Endothelial cell of hepatic sinusoid (primary cell): ENCODE measurements around the gene ONECUT3.
"Not testable (repeated sequence)": the region's sequence is repeated elsewhere in the genome, so short reads cannot be mapped to it uniquely, and the experiment has no call there.

Experiments used
- in situ Hi-C: cut with HindIII; loops from 2 replicates; pipeline ENCODE4 v1.10.0; 2017; ENCODE audit warnings: low sequenced_read_pairs

The ONECUT3 gene

DNA sequence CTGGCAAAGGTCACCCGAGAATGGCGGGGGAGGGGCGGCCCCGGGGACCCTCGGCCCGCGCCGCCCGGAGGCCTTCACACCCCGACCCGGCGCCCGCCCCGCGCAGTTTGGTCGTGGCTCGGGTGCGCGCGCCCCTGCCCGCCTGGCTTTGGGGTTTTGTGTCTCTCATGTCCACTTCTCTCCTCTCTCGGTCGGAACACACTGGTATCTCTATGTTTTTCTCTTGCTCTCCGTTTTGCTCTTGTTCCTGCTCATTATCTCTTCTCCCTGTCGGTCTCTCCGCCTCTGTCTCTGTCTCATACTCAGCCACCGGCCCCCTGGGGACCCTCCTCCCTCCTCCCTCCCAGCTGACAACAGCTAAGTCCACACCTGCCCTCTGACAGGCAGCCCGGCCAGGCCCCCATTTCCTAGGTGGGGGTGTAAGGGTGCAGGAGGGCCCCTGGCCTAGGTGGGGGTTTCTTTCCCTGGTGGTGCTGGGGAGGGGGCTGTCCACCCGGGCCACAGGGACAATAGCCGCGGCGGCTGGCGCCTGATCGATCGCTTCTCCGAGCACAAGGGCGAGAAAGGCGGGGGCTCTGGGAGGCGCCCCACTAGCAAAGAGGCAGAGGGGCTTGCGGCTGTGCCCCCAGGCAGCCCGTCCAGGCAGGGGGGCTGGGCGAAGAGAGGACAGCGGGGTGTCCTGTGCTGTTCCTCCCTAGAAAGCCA, 2.3 kb downstream of the ONECUT3 start:
- in situ Hi-C loops: no loop called here

DNA sequence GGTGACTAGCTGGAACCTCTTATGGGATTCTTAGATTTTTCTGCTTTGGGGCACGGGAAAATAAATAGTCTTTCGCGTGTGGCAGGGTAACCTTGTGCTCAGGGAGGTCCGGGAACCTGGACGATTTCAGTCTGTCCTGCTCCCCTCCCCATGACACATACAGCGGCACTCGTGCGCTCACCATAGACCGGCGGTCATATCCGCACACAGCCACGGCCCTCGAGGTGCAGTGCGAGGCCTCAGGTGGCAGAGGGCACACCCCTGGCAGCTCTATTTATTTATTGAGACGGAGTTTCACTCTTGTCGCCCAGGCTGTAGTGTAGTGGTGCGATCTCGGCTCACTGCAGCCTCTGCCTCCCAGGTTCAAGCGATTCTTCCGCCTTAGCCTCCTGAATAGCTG, 3.0 kb downstream of the ONECUT3 start:
- in situ Hi-C loops: no loop called here

DNA sequence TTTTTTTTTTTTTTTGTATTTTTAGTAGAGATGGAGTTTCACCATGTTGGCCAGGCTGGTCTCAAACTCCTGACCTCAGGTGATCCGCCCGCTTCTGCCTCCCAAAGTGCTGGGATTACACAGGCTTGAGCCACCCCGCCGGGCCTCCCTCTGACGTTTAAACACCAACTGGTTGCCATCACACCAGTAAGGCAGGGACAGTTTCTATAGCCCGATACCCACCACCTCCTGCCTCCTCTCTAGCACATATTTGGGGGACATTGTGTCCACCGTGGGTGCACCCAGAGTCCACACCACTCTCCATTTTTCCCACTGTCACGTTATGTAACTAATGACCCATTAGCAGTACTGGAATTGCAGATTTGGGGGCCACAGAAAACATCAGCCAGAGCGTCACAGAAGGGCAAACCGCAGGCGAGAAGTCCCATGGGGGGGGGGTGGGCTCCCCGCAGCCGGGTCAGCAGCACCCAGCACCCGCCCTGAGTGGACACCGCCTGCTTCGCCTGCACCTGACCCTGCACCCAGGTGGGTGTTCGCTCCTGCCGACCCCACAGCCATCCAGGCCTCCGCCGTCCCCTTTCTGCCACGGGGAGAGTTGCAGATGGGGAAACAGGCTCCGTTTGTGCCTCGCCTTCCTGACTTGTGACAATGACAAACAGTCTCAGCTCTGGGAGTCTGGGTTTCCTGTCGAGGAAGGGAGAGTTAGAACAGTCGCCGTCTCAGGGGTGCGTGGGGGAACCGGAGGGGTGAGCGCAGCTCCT, 3.6 kb downstream of the ONECUT3 start:
- in situ Hi-C loops: no loop called here

DNA sequence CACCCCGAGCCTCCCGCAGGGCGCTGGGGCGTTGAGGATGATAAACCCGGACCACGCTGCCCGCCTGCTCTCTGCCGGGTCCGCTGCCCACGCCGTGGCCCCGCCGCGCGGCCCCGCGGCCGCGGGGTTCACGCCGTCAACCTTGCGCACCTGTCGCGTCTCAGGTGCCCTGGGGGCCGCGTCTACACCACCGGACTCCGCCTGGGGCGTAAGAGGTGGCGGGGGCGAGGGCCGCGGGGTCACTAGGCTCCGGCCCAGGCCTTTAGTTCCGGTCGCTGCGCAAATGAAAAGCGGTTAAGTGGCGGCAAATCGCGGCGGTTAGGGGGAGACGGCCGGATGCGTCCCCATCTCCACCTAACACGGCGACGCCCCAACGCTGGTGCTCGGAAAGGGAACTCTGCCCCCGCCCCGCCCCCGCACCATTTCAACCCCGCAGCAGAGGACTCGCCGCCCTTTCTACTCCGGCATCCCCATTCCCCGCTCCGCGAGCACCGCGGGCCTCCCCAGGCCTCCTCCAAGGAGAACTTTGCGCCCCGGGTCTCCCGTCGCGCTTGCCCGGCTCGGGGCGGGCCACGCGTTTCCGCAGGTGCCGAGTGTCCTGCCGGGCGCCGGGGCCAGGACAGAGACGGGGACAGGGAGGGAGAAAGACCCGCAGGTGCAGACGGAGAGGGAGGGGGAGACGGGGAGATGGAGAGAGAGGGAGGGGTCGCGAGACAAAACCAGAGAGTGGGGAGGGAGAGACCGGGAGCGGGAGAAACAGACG, 4.3 kb downstream of the ONECUT3 start:
- in situ Hi-C loops: no loop called here

DNA sequence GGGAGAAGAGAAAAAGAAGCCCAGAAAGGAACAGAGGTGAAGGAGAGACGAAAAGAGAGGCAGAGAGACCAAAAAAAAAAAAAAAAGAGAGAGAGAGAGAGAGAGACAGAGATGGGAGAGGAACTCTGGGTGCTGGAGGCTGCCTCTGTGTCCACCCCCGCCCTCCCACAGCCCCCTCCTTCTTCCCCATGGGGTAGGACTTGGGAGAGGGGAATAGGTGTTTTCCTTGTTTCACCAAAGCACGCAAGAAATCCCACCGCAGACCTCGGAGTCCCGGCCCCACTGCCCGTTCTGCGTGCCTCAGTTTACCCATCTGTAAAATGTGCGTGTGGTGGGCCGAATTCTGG, 4.9 kb downstream of the ONECUT3 start:
- in situ Hi-C loops: no loop called here

DNA sequence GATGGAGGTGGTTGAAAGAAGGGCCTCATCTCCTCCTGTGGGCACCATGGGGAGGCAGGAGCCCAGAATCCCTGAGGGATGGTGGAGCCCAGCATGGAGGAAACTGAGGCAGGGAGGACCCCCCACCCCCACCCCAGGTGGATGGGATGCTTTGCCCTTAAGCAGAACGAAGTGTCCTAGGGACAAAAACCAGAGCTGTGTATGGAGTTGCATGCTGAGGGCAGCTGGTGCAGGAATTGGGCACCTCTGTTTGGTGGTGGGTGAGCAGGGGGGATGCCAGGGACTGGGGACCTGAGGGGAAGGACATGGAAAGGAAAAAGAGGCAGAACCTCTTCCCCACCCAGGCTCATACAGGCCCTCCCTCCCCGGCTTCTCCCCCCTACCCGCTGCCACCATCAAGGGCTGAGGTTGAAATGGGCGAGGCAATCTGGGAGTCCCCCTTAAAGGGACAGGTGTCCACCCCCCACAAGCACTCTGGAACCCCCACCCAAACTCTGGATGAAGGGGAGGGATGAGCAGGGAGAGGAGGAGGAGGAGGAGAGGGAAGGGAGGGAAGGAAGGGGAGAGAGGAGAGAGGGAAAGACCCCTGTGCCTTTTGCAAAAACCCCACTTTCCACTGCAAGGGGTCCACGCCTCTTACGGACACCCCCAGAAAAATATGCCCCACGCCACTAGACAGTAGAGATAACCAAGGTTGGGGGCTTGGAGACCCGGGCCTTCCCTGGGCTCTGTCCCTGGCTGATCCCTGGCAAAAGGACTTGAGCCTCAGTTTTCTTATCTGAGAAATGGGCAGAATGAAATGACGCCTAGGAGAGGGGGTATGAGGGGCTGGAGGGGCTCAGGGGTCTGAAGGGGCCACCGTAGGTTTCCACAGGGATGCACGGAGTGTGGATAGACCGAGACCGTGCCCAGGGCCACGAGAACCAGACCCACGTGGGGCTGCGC, 5.9 kb downstream of the ONECUT3 start:
- in situ Hi-C loops: no loop called here

DNA sequence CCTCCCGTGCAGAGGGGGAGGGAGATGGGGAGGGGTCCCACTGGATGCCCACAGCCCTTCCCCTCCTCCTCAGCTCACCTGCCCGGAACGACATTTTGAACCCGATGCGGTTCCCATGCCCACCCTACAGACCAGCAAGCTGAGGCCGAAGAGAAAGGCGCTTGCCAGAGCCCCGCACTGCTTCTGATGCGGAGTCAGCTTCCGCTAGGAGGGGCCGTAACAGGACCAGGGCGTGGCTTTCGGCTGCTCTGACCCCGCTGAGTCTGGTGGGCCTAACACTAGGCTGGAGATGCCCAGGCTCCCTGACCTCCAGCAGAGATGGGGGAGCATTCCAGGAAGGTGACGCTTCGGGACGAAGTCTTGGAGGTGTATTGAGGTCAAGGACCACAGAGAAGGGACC, 6.7 kb downstream of the ONECUT3 start:
- in situ Hi-C loops: no loop called here

DNA sequence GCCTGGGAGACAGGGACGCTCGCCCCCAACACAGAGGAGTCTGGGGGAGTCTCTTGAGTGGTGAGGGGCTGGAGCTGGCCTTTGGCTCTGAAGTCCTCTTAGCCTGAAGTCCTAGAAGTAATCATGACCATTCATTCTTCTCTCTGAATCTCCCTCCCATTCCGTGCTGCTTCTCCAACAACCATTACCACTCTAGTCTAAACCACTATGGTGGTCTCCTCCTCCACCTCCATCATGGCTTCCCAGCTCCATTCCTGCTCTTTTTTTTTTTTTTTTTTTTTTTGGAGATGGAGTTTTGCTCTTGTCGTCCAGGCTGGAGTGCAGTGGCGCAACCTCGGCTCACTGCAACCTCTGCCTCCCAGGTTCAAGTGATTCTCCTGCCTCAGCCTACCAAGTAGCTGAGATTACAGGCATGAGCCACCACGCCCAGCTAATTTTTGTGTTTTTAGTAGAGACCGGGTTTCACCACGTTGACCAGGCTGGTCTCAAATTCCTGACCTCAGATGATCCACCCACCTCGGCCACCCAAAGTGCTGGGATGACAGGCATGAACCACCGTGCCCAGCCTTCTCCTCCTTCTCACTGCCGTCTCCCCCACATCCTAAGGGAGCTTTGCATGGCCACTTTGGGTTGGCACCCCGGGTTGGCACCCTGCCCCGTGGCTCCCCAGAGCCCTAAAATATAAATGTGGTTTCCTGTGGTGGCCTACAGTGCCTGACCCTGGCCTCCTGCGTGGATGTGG, 7.7 kb downstream of the ONECUT3 start:
- in situ Hi-C loops: not testable (repeated sequence)

DNA sequence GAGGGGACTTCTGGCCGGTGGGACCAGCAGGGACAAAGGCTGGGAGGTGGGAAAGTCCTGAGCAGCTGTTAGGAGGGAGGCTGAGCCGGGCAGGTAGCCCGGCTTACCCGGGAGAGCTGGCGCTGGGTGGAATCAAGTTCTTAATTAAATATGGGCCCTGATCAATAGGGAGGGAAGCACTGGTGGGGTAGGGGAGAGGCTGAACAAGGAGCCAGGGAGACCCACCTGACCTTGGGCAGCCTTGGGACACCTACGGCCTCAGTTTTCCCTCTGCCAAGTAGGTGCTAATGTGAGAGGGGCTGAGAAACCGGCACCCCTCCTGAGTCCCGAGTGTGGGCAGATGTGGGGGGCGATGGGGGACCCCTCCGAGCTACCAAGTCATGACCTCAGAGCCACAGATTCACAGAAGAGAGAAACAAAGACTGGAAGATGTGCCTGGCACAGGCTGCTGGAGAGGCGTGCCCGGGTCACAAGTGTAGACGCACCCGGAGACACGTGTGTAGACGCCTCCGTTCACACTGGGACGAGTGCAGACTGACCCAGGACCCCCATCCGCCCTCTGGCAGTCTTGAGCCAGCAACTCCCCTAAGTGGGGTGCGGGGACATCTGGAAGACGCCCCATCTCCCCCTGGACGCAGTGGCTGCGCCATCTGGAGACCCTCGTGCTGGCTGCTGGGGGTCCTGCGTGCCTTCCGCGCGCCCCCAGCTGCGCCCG, 8.4 kb downstream of the ONECUT3 start:
- in situ Hi-C loops: no loop called here

DNA sequence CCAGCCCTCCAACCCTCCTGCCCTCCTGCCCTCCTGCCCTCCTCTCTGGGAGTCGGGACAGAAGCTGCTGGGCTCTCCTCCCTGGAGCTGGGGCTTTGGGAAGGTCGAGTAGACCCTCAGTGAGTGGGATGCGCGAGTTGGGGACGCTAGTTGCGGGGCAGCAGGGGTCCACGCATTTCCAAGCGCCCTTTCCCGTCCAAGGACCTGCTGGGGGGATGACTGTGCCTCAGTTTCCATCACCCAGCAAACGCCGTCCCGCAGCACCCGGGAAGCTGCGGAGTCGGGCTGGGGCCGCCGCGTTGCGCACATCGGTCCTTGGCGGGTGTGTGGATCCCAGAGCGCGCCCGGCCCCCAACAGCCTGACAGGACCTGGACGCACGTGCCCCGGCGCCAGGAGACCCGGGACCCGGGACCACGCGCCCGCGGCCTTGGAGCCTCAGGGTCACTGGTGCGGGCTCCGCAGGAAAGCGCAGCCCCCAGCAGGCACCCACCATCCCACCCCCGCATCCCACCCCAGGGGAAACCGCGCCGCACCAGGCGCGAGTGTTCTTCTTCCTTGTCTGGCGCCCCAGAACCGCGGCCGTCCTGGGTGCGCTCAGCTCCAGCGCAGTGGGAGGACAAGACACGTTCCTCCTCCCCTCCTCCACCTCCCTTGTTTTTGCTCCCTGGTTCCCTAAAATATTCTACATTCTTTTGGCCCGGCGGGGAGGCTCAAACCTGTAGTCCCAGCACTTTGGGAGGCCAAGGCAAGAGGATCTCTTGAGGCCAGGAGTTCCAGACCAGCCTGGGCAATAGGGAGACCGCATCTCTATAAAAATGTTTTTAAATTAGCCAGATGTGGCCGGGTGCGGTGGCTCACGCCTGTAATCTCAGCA, 9.2 kb downstream of the ONECUT3 start:
- in situ Hi-C loops: no loop called here

DNA sequence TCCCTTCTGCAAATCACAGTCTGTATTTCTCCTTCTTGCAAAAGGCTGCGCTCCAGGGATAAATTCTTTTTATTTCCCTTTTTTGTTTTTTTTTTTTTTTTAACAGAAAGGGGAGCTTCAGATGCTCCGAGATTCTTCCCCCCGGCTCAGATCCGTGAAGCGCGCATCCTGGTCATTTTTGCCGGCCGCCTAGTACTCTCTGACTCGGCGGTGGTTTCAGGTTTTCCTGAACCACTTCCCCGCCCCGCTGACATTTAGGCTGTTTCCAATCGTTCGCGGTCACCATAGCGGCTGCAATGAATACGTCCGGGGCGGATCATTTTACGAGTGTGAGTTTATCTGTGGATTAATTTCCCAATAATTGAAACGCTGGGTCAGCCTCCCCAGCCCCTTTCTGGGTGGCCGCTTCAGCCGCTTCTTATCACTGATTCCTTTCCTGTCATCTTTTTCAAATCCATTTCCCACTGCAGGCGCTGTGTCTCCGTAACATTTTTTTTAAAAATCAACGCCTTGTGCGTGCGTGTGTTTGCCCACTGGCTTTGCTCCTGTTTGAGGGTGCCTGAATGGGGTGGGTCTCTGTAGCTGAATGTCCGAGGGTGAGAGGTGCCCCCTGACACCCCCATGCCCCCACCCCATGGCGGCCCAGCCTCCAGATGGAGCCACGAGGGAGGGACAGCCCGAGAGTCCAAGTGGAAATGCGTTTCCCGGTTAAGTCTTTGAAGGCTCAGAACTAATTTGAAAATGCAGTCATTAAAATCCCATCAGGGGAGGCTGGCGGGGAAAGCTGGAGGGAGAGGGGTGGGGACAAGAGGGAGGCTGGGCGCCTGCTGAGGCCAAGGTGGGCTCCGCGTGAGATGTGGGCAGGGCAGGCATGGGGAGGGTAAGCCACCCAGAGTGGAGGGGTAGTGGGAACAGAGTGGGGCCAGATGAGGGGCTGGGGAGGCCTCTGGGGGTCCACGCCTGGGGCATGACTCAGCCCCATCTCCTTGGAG, 10.6 kb downstream of the ONECUT3 start:
- in situ Hi-C loops: no loop called here

DNA sequence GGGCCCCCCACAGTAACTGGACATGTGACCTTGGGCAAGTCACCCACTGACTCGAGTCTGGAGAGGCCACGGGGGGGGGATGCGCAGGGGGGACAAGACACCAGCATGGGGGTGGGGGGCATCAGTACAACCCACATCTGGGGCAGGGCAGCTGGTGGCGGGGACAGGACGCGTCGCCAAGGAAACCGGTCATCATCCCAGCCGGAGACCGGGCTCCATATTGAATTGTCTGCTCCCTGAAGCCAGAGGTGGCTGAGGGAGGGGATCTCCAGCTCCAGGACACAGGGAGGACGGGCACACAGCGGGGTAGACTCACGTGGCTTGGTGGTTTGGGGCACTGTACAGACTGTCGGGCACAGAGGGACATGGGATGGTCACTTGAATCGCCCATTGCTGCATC, 11.4 kb downstream of the ONECUT3 start:
- in situ Hi-C loops: loop anchor here (5.0 kb wide), 1 partner anchor 87 kb away; no protein-coding TSS in a partner anchor

DNA sequence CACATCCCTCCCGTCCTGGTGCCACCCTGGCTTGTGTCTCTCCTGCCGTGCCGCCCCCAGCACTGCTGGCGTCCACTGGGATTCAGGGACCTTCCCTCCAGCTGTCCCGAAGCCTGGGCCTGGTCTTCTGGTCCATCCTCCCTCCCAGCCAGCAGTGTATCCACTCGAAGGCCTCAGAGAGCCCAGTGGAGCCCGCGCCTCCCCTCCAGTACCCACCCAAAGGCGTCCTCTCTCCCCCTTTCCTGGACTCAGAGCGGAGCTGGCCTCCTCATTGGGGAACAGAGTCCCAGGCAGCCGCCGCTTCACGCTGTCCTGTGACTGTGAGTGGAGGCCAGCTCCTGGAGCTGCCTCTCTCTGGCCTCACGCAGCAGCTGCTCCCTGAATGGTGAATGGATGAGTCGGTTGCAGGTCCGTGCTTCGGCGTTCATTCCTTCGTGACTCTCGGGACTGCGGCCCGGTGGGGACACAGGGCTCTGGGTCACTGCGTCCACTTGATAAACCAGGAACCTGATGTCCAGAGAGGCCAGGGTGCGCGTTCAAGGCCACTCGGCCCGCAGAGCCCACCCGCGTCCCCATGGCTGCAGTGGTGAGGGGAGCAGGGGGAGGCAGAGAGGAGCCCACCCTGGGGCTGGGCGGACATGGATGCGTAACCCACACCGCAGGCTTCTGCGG, 12.1 kb downstream of the ONECUT3 start:
- in situ Hi-C loops: loop anchor here (5.0 kb wide), 1 partner anchor 88 kb away; no protein-coding TSS in a partner anchor

DNA sequence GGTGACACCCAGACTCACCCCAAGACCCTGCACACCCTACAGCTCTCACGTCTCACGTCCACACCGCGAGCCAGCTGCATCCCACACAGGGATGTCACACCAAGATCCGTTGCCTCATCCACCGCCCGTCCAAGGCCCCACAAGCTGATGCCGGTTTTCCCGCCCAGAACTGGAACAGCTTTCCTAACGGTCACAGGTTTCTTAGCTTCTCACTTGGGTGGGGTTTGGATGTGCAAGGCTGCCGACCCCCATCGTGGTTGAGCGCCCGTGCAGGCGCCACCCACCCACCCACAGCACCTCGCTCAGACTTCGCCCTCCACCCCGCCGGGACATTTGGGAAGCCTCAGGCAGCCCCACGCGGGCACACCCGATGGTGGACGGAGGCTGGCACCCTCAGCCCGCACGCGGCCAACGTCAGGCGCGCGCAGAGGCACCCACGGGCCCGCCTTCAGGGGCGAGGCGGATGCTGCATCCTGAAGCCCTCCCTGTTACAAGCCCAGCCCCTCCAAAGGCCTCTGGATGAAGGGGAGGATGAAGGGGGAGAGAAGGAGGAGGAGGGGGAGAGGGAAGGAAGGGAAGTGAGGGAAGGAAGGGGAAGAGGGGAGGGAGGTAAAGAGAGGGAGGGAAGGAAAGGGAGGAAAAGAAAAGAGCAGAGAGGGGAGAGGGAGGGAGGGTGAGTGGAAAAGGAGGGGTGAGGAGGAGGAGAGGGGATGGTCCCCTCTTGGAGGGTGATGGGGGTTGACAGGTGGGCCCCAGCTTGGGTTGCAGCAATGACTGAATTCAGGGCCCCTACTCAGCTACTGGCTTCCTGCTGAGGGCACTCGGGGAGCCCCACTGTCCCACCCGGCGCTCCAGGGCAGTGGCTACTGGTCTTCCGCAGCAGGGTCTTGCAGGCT, 12.8 kb downstream of the ONECUT3 start:
- in situ Hi-C loops: loop anchor here (5.0 kb wide), 1 partner anchor 89 kb away; no protein-coding TSS in a partner anchor

DNA sequence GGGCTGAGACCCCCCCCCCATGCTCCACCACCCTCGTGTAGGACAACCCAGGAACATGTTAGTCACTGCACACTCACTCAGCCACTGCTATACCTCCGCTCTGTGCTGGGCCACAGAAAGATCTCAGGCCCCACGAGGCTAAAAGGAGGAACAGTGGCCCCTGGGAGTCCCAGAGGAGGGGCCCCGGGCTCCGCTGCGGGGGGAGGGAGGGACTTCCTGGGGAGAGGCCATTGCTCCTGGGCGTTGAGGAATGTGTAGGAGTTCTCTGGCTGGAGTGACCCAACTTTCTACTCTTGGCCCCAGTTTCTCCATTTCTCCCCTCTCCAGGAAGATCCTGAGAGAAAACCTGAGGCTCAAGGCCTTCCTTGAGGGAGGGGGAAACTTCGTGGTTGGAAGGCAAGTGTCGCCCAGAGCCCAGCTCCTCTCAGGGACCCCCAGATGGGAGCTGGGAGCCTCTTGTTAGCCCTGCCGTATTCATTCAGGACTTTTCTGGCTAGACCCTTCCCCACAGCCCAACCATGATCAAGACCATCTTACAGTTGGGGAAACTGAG, 13.6 kb downstream of the ONECUT3 start:
- in situ Hi-C loops: loop anchor here (5.0 kb wide), 1 partner anchor 90 kb away; no protein-coding TSS in a partner anchor
